IMR-90 (cell line): ENCODE data around the gene MMP14. TPM values are rescaled to one million over a fixed set of nuclear protein-coding genes. Genes with fewer than 3 reads are reported as not detected.
A peak's percentile ranks its signal among the peaks of the same experiment; 100 is the strongest.

Experiments used
- ATAC-seq: fragments of 200-7000 bp; cut with Tn5 transposase; 2 replicates; pipeline ENCODE4 v1.9.1; 2020; ENCODE audit warnings: low read depth, mild to moderate bottlenecking, moderate library complexity
- BruUV-seq: library from RNA; stranded (reverse); fragments of 400-500 nt; replicated peaks from 2 replicates; lab custom pipeline; 2021; lab: Mats Ljungman, UMichigan
- CTCF ChIA-PET: fragments of 300-600 bp; formaldehyde crosslinking; extraction: SDS; loops from one replicate; lab custom pipeline; 2021; ENCODE audit warnings: antibody characterized with exemption; lab: Yijun Ruan, JAX
- POLR2A ChIA-PET: fragments of 300-600 bp; sonication (Branson Sonifier 250); formaldehyde crosslinking; loops from one replicate; lab custom pipeline; 2022; ENCODE audit warnings: antibody characterized with exemption; ENCODE audit not compliant: unreplicated experiment; lab: Charles Lee
- DNase-seq: peaks from one replicate; pipeline ENCODE4 v3.0.0; 2013
- H2AFZ ChIP-seq: replicated peaks from 2 replicates; pipeline ENCODE3; 2013; ENCODE audit warnings: low read length, mild to moderate bottlenecking; ENCODE audit not compliant: poor library complexity
- H2AK5ac ChIP-seq: 2 replicates; pipeline ENCODE4 v1.6.1; 2013; ENCODE audit warnings: low read depth, low read length, inconsistent platforms
- H2AK9ac ChIP-seq: replicated peaks from 2 replicates; pipeline ENCODE3; 2013; ENCODE audit warnings: mild to moderate bottlenecking, low read depth, low read length, moderate library complexity; ENCODE audit not compliant: poor library complexity
- H2BK120ac ChIP-seq: 2 replicates; pipeline ENCODE4 v1.6.1; 2013; ENCODE audit warnings: low read depth, low read length, inconsistent platforms
- H2BK15ac ChIP-seq: 3 replicates; pipeline ENCODE4 v1.6.1; 2013; ENCODE audit warnings: low read depth, low read length, inconsistent platforms
- H2BK20ac ChIP-seq: 2 replicates; pipeline ENCODE4 v1.6.1; 2013; ENCODE audit warnings: low read depth, mild to moderate bottlenecking, inconsistent platforms, low read length, moderate library complexity
- H2BK5ac ChIP-seq: 2 replicates; pipeline ENCODE4 v1.6.1; 2013; ENCODE audit warnings: mild to moderate bottlenecking, low read depth, low read length, inconsistent platforms; ENCODE audit not compliant: poor library complexity, severe bottlenecking
- H3K14ac ChIP-seq: replicated peaks from 2 replicates; pipeline ENCODE4 v1.6.1; 2013; ENCODE audit warnings: low read depth, low read length, inconsistent platforms
- H3K18ac ChIP-seq: 2 replicates; pipeline ENCODE4 v1.6.1; 2013; ENCODE audit warnings: low read depth, low read length, control low read depth
- H3K23ac ChIP-seq: 2 replicates; pipeline ENCODE4 v1.6.1; 2013; ENCODE audit warnings: low read depth, low read length, inconsistent platforms
- H3K27ac ChIP-seq: 2 replicates; pipeline ENCODE4 v1.5.1; 2013; ENCODE audit warnings: mild to moderate bottlenecking, control low read depth, low read length; ENCODE audit not compliant: insufficient read depth
- H3K27me3 ChIP-seq: 2 replicates; pipeline ENCODE4 v1.6.1; 2013; ENCODE audit warnings: low read length; ENCODE audit not compliant: control insufficient read depth, insufficient read depth
- H3K36me3 ChIP-seq: 2 replicates; pipeline ENCODE4 v1.6.1; 2013; ENCODE audit warnings: low read length, mixed read lengths; ENCODE audit not compliant: control insufficient read depth, insufficient read depth
- H3K4ac ChIP-seq: 2 replicates; pipeline ENCODE4 v1.6.1; 2013; ENCODE audit warnings: low read depth, low read length, inconsistent platforms
- H3K4me1 ChIP-seq: 2 replicates; pipeline ENCODE4 v1.6.1; 2013; ENCODE audit warnings: low read length, mixed read lengths; ENCODE audit not compliant: control insufficient read depth, insufficient read depth
- H3K4me2 ChIP-seq: 2 replicates; pipeline ENCODE4 v1.6.1; 2013; ENCODE audit warnings: low read depth, mild to moderate bottlenecking, control low read depth, low read length, moderate library complexity
- H3K4me3 ChIP-seq: 2 replicates; pipeline ENCODE4 v1.5.1; 2013; ENCODE audit warnings: low read depth, mild to moderate bottlenecking, control low read depth, low read length, moderate library complexity; ENCODE audit not compliant: insufficient read depth
- H3K56ac ChIP-seq: 2 replicates; pipeline ENCODE4 v1.6.1; 2013; ENCODE audit warnings: low read length, inconsistent platforms; ENCODE audit not compliant: insufficient read depth; ENCODE audit errors: extremely low read depth
- H3K79me1 ChIP-seq, 2 experiments: 2 replicates each; pipeline ENCODE4 v1.6.1; 2013; ENCODE audit warnings: low read length in 2 of 2, inconsistent platforms in 1 of 2, low read depth in 1 of 2
- H3K9ac ChIP-seq: 2 replicates; pipeline ENCODE4 v1.6.1; 2013; ENCODE audit warnings: low read depth, low read length, control low read depth
- H3K9me1 ChIP-seq: 2 replicates; pipeline ENCODE4 v1.6.1; 2013; ENCODE audit warnings: low read length, inconsistent platforms; ENCODE audit not compliant: insufficient read depth
- H3K9me3 ChIP-seq: 2 replicates; pipeline ENCODE4 v1.6.1; 2013; ENCODE audit warnings: low read length; ENCODE audit not compliant: control insufficient read depth, insufficient read depth
- H4K20me1 ChIP-seq: 2 replicates; pipeline ENCODE4 v1.6.1; 2013; ENCODE audit warnings: low read length, inconsistent platforms; ENCODE audit not compliant: insufficient read depth
- H4K5ac ChIP-seq: 2 replicates; pipeline ENCODE4 v1.6.1; 2013; ENCODE audit warnings: mild to moderate bottlenecking, low read depth, low read length, control low read depth
- H4K8ac ChIP-seq, 2 experiments: 2 replicates each; pipeline ENCODE4 v1.6.1; 2013; ENCODE audit warnings: low read depth in 2 of 2, low read length in 2 of 2, control low read depth in 1 of 2, inconsistent platforms in 1 of 2
- H4K91ac ChIP-seq: 2 replicates; pipeline ENCODE4 v1.6.1; 2013; ENCODE audit warnings: low read depth, low read length, inconsistent platforms; ENCODE audit not compliant: insufficient read depth
- CEBPB ChIP-seq: IDR thresholded peaks from 2 replicates; pipeline ENCODE4 v1.6.1; 2012; ENCODE audit warnings: low read depth, low read length, improper control_type of control experiment
- CTCF ChIP-seq: conservative IDR thresholded peaks from 2 replicates; pipeline ENCODE4 v1.5.1; 2012; ENCODE audit warnings: mild to moderate bottlenecking, low read depth, low read length, improper control_type of control experiment
- ELK1 ChIP-seq: fragments of 150-350 bp; IDR thresholded peaks from 2 replicates; pipeline ENCODE4 v1.6.1; 2016; ENCODE audit warnings: low read depth, mild to moderate bottlenecking, low read length, moderate library complexity, borderline replicate concordance
- FOS ChIP-seq: fragments of 150-350 bp; IDR thresholded peaks from 2 replicates; pipeline ENCODE4 v1.6.1; 2016; ENCODE audit warnings: low read depth, low read length
- MXI1 ChIP-seq: IDR thresholded peaks from 2 replicates; pipeline ENCODE4 v1.6.1; 2012; ENCODE audit warnings: low read depth, mild to moderate bottlenecking, low read length, moderate library complexity, borderline replicate concordance
- NFE2L2 ChIP-seq: fragments of 150-350 bp; IDR thresholded peaks from 2 replicates; pipeline ENCODE4 v1.6.1; 2016; ENCODE audit warnings: low read depth, mild to moderate bottlenecking, low read length
- RAD21 ChIP-seq: IDR thresholded peaks from 2 replicates; pipeline ENCODE4 v1.6.1; 2012; ENCODE audit warnings: low read length, improper control_type of control experiment
- RCOR1 ChIP-seq: IDR thresholded peaks from 2 replicates; pipeline ENCODE4 v1.6.1; 2012; ENCODE audit warnings: mild to moderate bottlenecking, low read length, improper control_type of control experiment; ENCODE audit not compliant: insufficient replicate concordance
- SMC3 ChIP-seq: fragments of 150-350 bp; IDR thresholded peaks from 2 replicates; pipeline ENCODE4 v1.6.1; 2016; ENCODE audit warnings: low read depth, mild to moderate bottlenecking, antibody characterized with exemption, low read length, moderate library complexity
- WGBS, 2 experiments: methylation state at CpG; one replicate each; pipeline versions ENCODE4 v1.1.5 to v1.1.7; 2013; ENCODE audit warnings: missing lambda C conversion rate in 2 of 2; ENCODE audit not compliant: insufficient read length in 1 of 2; ENCODE audit errors: extremely low coverage in 2 of 2; 5-methylcytosine and 5-hydroxymethylcytosine counted together
- dilution Hi-C: fragments of 300-500 bp; cut with HindIII; formaldehyde crosslinking; loops from one replicate; pipeline ENCODE4 v1.14.3; 2018; ENCODE audit warnings: low sequenced_read_pairs; ENCODE audit not compliant: unreplicated experiment
- in situ Hi-C: fragments of 300-500 bp; cut with MboI; formaldehyde crosslinking; loops from 3 replicates; pipeline ENCODE4 v1.14.3; 2019; ENCODE audit warnings: low sequenced_read_pairs, inconsistent platforms, mixed read lengths
- intact Hi-C: fragments of 100-400 bp; cut with micrococcal nuclease; formaldehyde crosslinking; loops from 2 replicates; pipeline ENCODE4 v1.10.0; 2022
- polyA plus RNA-seq, 3 experiments: library from polyadenylated mRNA; depleted of rRNA; stranded (reverse); fragments of >200 nt; gene quantifications; 2 replicates each; pipeline ENCODE4 v1.2.3, GENCODE V29; 2012; ENCODE audit warnings: low replicate concordance in 1 of 3
- total RNA-seq: library from RNA; depleted of rRNA; stranded (reverse); fragments of >200 nt; gene quantifications from 2 replicates; pipeline ENCODE4 v1.2.3, GENCODE V29; 2012

Gene MMP14
- total and polyA plus RNA-seq, 2 of the 4 experiments (the other 2 are of a cell fraction), result 156 to 315 TPM

GRCh38 chr14:22896760-22897159 lies 60.4 kb downstream of the MMP14 start:
- dilution Hi-C loops, result no loop called here

More at GRCh38 chr14:22896760-22897159, 60.4 kb downstream of the MMP14 start:
- in situ Hi-C loops (no loop called here), intact Hi-C loops (loop anchor here (5.0 to 10.0 kb wide), 3 partner anchors 59 to 512 kb away; partner anchors contain the start of gene MMP14)
- Histone ChIP-seq H3K4me2 (no peak overlapping the region), H4K20me1 (no peaks in the 10 kb centered on the region), H3K56ac (no peak overlapping the region), H4K5ac (no peak overlapping the region), H4K8ac (peak overlapping the region in 1 of 2 experiments; percentile 30; a peak in 1 of 4 replicates), H2AK5ac (peak overlapping the region; percentile 73; the same call in 1 of the 2 replicates), H2BK5ac (no peak overlapping the region), H3K27me3 (no peaks in the 10 kb centered on the region), H2BK120ac (0 out of 2 replicates have a peak overlapping the region, but pooled peaks have one; percentile 30), H3K27ac (no peak overlapping the region), H2BK20ac (0 out of 2 replicates have a peak overlapping the region, but pooled peaks have one; percentile 28), H3K9ac (no peak overlapping the region), H2BK15ac (0 out of 3 replicates have a peak overlapping the region, but pooled peaks have one; percentile 12), H3K4me1 (peaks cover 17% of the 10 kb centered on the region), H4K91ac (no peak overlapping the region), H2AFZ (no peak overlapping the region), H3K4ac (no peak overlapping the region), H3K23ac (0 out of 2 replicates have a peak overlapping the region, but pooled peaks have one; percentile 4), H3K18ac (no peak overlapping the region), H2AK9ac (peak overlapping the region; percentile 77), H3K9me1 (peaks cover 20% of the 10 kb centered on the region), H3K79me1 (peaks cover 0 to 17% of the 10 kb centered on the region in 2 experiments; a peak in 3 of 4 replicates), H3K14ac (0 out of 2 replicates have a peak overlapping the region, but pooled peaks have one; percentile 26), H3K4me3 (no peak overlapping the region), H3K9me3 (no peaks in the 10 kb centered on the region), H3K36me3 (peaks cover 9% of the 10 kb centered on the region)
- WGBS, 2 experiments, result 80% methylated on average over 1 of the region's 3 CpGs; no CpG with 5 or more reads in 1 of the 2 experiments
- no peak for DNase-seq
- no peak for ATAC-seq
- POLR2A ChIA-PET, result interaction anchor here (0.5 to 0.6 kb wide), 2 partner anchors 85 to 388 kb away, joined by 4 to 5 read pairs; no protein-coding TSS in a partner anchor
- no TSS peak for BruUV-seq
- CTCF ChIA-PET, result interaction anchor here (1.7 kb wide), 1 partner anchor 74 kb away, joined by 4 read pairs; no protein-coding TSS in a partner anchor
- TF ChIP-seq MXI1 (no peak), CTCF (no peak), RCOR1 (no peak), CEBPB (no peak), FOS (no peak), NFE2L2 (no peak), ELK1 (no peak), RAD21 (no peak), SMC3 (no peak)
